Lung (tissue), 12 donors: Measurements from ENCODE around the gene SUSD4. TPM values are rescaled to one million over a fixed set of nuclear protein-coding genes. Genes with fewer than 3 reads are reported as not detected.

ENCODE experiments used
- ATAC-seq: fragments of 200-7000 bp; cut with Tn5 transposase; one replicate; pipeline ENCODE4 v1.9.1; 2020; ENCODE audit warnings: moderate number of reproducible peaks; ENCODE audit not compliant: insufficient read depth, low FRiP score
- DNase-seq, 3 donors: peaks; one replicate each; pipeline ENCODE4 v3.0.0-alpha.2; 2013 to 2017
- H3K27ac ChIP-seq, 2 donors: one replicate each; pipeline ENCODE4 v1.5.1; 2013; ENCODE audit warnings: mild to moderate bottlenecking in 2 of 2, moderate library complexity in 2 of 2, control low read depth in 1 of 2, inconsistent platforms in 1 of 2, low read depth in 1 of 2, low read length in 1 of 2
- H3K27me3 ChIP-seq, 3 donors: one replicate each; pipeline ENCODE4 v1.5.1; 2013; ENCODE audit warnings: low read length in 2 of 3; ENCODE audit not compliant: control insufficient read depth in 3 of 3, insufficient read depth in 3 of 3
- H3K36me3 ChIP-seq, 4 donors: one replicate each; pipeline ENCODE4 v1.5.1; 2013; ENCODE audit warnings: low read length in 4 of 4, mild to moderate bottlenecking in 1 of 4, moderate library complexity in 1 of 4; ENCODE audit not compliant: control insufficient read depth in 4 of 4, insufficient read depth in 4 of 4
- H3K4me1 ChIP-seq, 5 donors: one replicate each; pipeline ENCODE4 v1.5.1; 2013; ENCODE audit warnings: low read length in 5 of 5, mild to moderate bottlenecking in 2 of 5, moderate library complexity in 1 of 5; ENCODE audit not compliant: control insufficient read depth in 5 of 5, insufficient read depth in 5 of 5
- H3K4me3 ChIP-seq: one replicate; pipeline ENCODE4 v1.5.1; 2013; ENCODE audit warnings: mild to moderate bottlenecking, control low read depth, moderate library complexity
- H3K9ac ChIP-seq, 2 donors: one replicate each; pipeline ENCODE4 v1.5.1; 2013; ENCODE audit warnings: low read length in 2 of 2, control low read depth in 1 of 2; ENCODE audit not compliant: insufficient read depth in 1 of 2
- H3K9me3 ChIP-seq, 4 donors: one replicate each; pipeline ENCODE4 v1.5.1; 2013; ENCODE audit warnings: low read length in 3 of 4, mild to moderate bottlenecking in 1 of 4, moderate library complexity in 1 of 4; ENCODE audit not compliant: control insufficient read depth in 4 of 4, insufficient read depth in 3 of 4
- CTCF ChIP-seq: IDR thresholded peaks from 2 replicates; pipeline ENCODE4 v1.5.1; 2012; ENCODE audit warnings: mild to moderate bottlenecking; ENCODE audit errors: control extremely low read depth, extremely low read depth
- WGBS, 2 donors: extraction: QIAGEN DNeasy Blood & Tissue Kit; methylation state at CpG; one replicate each; pipeline ENCODE4 v1.1.7; 2013; 5-methylcytosine and 5-hydroxymethylcytosine counted together
- polyA plus RNA-seq, 2 donors: library from polyadenylated mRNA; stranded (reverse); fragments of 200-250 nt; gene quantifications; one replicate each; pipeline ENCODE4 v1.2.1, GENCODE V29; 2013
- total RNA-seq, 2 donors: library from RNA; depleted of rRNA in 1 of 2; stranded (reverse); fragments of >200 nt in 1 of 2; gene quantifications; one replicate each; pipeline ENCODE4 v1.2.1, GENCODE V29; 2014 to 2021
- donor health status: control.
- donor health status: control.
- donor health status: Bipolar disorder and iron deficiency.
- donor health status: healthy.
- donor health status: DM: yes; HTN: yes; CAD: no.

Gene SUSD4
- total and polyA plus RNA-seq, 4 donors, result 2.8 to 17.0 (median 4.9) TPM

GRCh38 chr1:223334156-223334555 lies 29.8 kb downstream of the SUSD4 start:
- ATAC-seq (no peak), DNase-seq (no peak)
- Histone ChIP-seq H3K36me3 (no peaks in the 10 kb centered on the region), H3K9ac (no peak overlapping the region), H3K27ac (no peak overlapping the region), H3K9me3 (no peaks in the 10 kb centered on the region), H3K4me1 (peaks cover 0 to 16% (median 3%) of the 10 kb centered on the region in 5 donors), H3K27me3 (no peaks in the 10 kb centered on the region), H3K4me3 (no peak overlapping the region)
- 94 to 95% methylated on average over 2 of the region's 2 CpGs for WGBS, 2 donors
- no peak for TF ChIP-seq CTCF

- ATAC-seq, result no peak
- TF ChIP-seq CTCF, result no peak
- 83 to 84% methylated on average over 7 of the region's 7 CpGs for WGBS, 2 donors
Measured at GRCh38 chr1:223332997-223333396, 31.0 kb downstream of the SUSD4 start.

GRCh38 chr1:223331929-223332328 lies 32.0 kb downstream of the SUSD4 start:
- no peak for ATAC-seq
- H3K27ac ChIP-seq, result no peak overlapping the region
- no peak for TF ChIP-seq CTCF

More at GRCh38 chr1:223332997-223333396, 31.0 kb downstream of the SUSD4 start:
- Histone ChIP-seq H3K4me1 (peaks cover 0 to 16% (median 3%) of the 10 kb centered on the region in 5 donors), H3K4me3 (no peak overlapping the region), H3K27ac (no peak overlapping the region), H3K9ac (no peak overlapping the region), H3K36me3 (no peaks in the 10 kb centered on the region), H3K27me3 (no peaks in the 10 kb centered on the region), H3K9me3 (no peaks in the 10 kb centered on the region)
- no peak for DNase-seq

GRCh38 chr1:223331301-223331700 lies 32.7 kb downstream of the SUSD4 start:
- H3K27ac ChIP-seq, result no peak overlapping the region
- no peaks in the 10 kb centered on the region for H3K36me3 ChIP-seq
- DNase-seq (peak in 2 of 3 donors; percentile 21), ATAC-seq (no peak)
- no peak overlapping the region for H3K4me3 ChIP-seq
- 70 to 74% methylated on average over 4 of the region's 4 CpGs for WGBS, 2 donors
- TF ChIP-seq CTCF, result no peak
- H3K9me3 ChIP-seq, result no peaks in the 10 kb centered on the region
- H3K27me3 ChIP-seq, result no peaks in the 10 kb centered on the region
- peaks cover 0 to 16% (median 3%) of the 10 kb centered on the region in 5 donors for H3K4me1 ChIP-seq
- no peak overlapping the region for H3K9ac ChIP-seq

More at GRCh38 chr1:223331929-223332328, 32.0 kb downstream of the SUSD4 start:
- H3K9ac ChIP-seq, result no peak overlapping the region
- H3K36me3 ChIP-seq, result no peaks in the 10 kb centered on the region
- peak; percentile 30 to 54 (median 36) for DNase-seq
- H3K9me3 ChIP-seq, result no peaks in the 10 kb centered on the region
- H3K27me3 ChIP-seq, result no peaks in the 10 kb centered on the region
- no peak overlapping the region for H3K4me3 ChIP-seq
- WGBS, 2 donors, result 52 to 81% methylated on average over 1 of the region's 1 CpG
- peaks cover 0 to 16% (median 3%) of the 10 kb centered on the region in 5 donors for H3K4me1 ChIP-seq
